ENCODE data around the gene TPRG1.

DNA sequence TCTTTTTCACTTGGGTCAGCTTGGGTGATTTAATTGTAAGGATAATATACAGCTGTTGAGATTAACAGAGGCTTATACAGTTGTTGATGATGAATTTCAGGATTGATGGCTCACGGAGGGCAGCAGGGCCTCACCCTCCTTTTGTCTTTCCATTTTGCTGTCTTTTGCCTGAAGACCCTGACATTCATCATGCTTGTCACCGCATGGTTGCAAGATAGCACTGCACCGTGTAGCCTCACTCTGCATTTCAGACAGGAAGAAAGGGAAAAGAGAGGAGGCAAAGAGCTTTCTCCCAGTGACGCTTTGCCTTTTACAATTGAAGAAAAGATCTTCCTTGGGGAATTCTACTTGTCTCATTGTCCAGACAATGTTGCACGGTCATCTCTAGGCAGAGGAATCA is 115.1 kb downstream of the TPRG1 start:
- TF ChIP-seq, protein P1, sequence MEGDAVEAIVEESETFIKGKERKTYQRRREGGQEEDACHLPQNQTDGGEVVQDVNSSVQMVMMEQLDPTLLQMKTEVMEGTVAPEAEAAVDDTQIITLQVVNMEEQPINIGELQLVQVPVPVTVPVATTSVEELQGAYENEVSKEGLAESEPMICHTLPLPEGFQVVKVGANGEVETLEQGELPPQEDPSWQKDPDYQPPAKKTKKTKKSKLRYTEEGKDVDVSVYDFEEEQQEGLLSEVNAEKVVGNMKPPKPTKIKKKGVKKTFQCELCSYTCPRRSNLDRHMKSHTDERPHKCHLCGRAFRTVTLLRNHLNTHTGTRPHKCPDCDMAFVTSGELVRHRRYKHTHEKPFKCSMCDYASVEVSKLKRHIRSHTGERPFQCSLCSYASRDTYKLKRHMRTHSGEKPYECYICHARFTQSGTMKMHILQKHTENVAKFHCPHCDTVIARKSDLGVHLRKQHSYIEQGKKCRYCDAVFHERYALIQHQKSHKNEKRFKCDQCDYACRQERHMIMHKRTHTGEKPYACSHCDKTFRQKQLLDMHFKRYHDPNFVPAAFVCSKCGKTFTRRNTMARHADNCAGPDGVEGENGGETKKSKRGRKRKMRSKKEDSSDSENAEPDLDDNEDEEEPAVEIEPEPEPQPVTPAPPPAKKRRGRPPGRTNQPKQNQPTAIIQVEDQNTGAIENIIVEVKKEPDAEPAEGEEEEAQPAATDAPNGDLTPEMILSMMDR (IDR thresholded peaks at IDR 0.05), result no peak
- no peak for TF ChIP-seq POLR2A (IDR thresholded peaks at IDR 0.05)

Data from right lobe of liver (tissue), 4 donors.